ENCODE results near the gene MPP3. TPM values are rescaled to one million over a fixed set of nuclear protein-coding genes. Genes with fewer than 3 reads are reported as not detected.
A peak's percentile ranks its signal among the peaks of the same experiment; 100 is the strongest.

Gene MPP3
- total RNA-seq, 1 donor from 2014 or later: 10.2 TPM

GRCh38 chr17:43774304-43775250 lies 58.4 kb downstream of the MPP3 start:
- DNase-seq (ENCODE audit: low read depth, low spot score): no peak

DNA sequence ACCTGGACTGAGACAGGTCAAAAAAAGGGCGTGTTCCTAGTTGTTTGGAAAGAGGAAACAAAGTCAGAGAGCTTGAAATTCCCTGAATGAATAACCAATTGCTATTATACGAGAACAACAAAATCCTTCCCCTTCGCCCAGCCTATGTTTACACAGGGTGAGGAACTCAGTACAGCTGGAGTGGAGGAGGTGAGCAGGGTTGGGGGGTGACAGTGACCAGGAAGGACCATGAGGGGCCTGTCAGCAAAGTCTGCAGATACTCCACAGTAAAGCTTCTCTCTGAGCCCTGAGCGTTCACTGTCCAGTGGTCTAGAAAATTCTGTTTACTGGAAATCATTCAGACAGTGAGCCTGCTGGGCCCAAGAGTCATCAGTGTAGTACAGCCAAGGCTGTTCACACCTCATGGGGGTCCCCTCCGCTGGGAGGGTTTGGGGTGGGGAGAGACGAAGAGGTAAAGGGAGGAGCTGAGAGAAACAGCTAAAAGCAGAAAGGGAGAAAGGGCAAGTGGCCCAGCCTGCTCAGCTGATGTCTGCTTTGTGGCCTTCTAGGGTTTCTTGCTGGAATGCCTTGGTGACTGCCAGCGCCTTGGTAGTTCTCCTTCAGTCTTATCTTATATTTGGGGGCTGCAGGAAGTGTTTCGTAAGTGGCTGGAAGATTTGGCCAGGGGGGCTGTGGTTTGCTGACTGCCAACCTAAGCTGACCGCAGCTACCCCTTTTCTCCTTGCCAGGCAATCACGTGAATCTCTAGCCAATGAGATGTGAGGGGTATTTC lies 59.9 kb downstream of the MPP3 start:
- DNase-seq (ENCODE audit: low read depth, low spot score): no peak

- DNase-seq (ENCODE audit: low read depth, low spot score): no peak
Observed at GRCh38 chr17:43771463-43771862, 61.5 kb downstream of the MPP3 start.

DNA sequence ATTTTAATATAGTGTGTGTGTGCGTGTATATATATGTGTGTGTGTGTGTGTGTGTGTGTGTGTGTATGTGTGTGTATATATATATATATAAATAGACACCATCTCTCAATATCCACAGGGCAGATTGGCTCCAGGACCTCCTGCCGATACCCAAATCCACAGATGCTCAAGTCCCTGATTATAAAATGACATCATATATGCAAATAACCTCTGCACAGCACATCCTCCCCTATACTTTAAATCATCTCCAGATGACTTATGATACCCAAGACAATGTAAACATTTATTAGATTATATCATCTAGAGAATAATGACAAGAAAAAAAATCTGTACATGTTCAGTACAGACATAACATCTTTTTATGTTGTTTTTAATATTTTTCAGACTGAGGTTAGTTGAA lies 62.0 kb downstream of the MPP3 start:
- DNase-seq (ENCODE audit: low read depth, low spot score): no peak

- DNase-seq (ENCODE audit: low read depth, low spot score): no peak
Observed at GRCh38 chr17:43769859-43770258, 63.1 kb downstream of the MPP3 start.

GRCh38 chr17:43769426-43769825 lies 63.5 kb downstream of the MPP3 start:
- DNase-seq (ENCODE audit: low read depth, low spot score): no peak

DNA sequence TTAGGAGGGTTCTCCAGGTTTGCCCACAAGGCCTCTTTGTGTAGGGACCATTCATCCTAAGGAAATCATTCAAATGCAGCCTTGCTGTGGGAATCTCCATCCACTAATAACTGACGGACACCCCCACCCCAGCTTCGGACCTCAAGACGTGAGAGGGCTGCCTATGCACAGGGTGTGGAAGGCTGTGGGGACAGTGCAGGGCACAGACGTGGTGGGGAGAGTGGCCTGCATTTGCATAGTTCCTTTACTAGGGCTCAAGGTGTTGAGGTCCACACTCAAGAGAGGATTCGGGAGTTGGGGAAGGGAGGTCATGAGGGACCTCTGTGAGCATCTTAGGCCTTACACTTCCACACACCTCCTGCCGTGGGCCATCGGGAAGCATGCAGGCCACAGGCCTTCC lies 64.0 kb downstream of the MPP3 start:
- DNase-seq (ENCODE audit: low read depth, low spot score): no peak

- no peak for DNase-seq (ENCODE audit: low read depth, low spot score)
Observed at GRCh38 chr17:43768382-43768781, 64.6 kb downstream of the MPP3 start.

DNA sequence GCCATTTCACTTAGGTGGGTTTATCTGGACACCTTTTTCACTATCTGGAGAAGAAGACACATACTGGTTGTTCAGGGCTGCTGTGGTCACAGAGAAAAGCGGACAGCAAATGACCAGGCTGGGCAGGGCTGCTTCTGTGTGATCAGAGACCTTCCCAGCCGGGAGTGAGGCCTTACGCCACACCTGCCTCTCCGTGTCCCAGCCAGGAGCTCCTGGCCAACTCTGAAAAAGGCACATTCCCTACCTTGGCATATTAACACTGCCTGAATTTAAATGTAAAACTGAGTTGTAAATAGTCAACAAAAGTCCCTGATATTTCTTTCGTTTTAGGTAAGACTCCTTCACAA lies 65.3 kb downstream of the MPP3 start:
- DNase-seq (ENCODE audit: low read depth, low spot score): no peak

GRCh38 chr17:43767053-43767712 lies 65.8 kb downstream of the MPP3 start:
- DNase-seq (ENCODE audit: low read depth, low spot score): no peak

DNA sequence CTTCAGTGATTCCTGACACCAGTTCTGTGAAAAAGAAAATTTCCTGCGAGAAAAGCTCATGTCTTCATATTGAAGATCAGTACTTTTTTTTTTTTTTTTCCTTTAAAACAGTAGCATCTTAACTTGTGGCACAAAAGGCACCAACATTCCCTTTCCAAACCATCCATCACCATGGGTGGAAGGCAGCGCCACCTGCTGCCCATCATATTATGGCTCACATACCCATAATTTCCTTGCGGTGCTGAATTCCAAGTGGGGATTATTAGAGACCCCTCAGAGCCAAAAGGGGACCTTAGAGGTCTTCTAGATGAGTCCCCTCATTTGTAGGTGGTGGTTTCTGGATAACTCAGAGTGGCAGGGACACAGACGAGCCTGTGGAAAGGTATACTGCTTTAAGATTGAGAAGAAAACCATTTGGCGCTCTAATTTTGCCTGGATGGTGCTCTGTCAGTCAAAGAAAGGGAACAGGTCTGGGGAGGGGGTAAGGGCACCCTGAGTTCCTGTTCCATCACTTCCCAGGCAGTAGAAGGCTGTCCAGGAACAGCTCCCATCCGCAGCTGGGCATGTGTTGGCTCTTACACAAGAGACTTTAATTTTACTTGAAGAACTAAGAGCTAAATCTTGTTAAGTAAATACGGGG lies 66.4 kb downstream of the MPP3 start:
- no peak for DNase-seq (ENCODE audit: low read depth, low spot score)

- DNase-seq (ENCODE audit: low read depth, low spot score): peak; percentile 73
Observed at GRCh38 chr17:43760254-43760852, 72.6 kb downstream of the MPP3 start.

DNA sequence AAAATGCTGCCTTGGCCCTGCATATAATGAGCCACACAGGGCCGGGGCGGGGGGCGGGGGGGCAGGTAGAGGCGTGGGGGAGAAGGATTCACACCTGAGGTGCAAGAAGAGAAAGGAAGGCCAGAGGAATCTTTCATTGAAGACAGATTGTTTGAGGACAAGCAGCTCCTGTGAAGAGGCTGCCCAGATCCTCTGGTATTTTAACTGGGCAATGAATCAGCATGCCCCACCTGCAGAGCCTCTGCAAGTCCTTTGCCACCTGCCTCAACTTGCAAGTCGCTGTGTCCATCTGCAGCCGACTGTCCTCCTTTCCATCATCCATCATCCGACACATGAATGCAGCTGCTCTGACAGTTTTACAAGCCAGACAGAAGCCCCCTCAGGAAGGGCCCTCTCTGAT lies 73.1 kb downstream of the MPP3 start:
- DNase-seq (ENCODE audit: low read depth, low spot score): no peak

- DNase-seq (ENCODE audit: low read depth, low spot score): no peak
Observed at GRCh38 chr17:43758497-43759174, 74.3 kb downstream of the MPP3 start, which contains the start of gene SOST. Gene SOST (minus strand): TSS chr17:43758791. CDS start chr17:43758741, 50 bp downstream.

GRCh38 chr17:43758086-43758485 lies 74.9 kb downstream of the MPP3 start:
- DNase-seq (ENCODE audit: low read depth, low spot score): no peak

DNA sequence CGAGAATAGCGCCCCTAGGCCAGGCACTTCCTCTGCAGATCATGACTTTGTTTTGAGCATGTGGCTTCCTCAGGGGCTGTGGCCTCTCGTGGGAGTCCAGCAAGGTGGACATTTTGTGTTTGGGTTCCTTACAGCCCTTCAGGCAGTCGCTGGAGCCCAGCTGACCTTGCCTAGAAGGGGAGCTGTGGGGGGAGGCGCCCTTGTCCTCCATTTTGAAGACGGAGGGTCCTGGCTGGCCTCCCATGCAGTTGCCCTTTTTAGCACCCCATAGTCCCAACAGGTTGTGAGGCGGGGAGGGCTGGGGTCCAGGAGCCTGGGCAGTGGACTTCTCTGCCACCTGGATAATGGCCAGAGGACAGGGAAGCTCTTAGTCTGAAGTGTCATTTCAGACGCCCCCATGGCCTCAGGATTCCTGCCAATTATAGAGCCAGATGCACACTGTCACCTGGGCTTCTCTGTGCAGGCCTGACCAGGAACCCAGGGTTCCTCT lies 75.7 kb downstream of the MPP3 start:
- DNase-seq (ENCODE audit: low read depth, low spot score): no peak

DNA sequence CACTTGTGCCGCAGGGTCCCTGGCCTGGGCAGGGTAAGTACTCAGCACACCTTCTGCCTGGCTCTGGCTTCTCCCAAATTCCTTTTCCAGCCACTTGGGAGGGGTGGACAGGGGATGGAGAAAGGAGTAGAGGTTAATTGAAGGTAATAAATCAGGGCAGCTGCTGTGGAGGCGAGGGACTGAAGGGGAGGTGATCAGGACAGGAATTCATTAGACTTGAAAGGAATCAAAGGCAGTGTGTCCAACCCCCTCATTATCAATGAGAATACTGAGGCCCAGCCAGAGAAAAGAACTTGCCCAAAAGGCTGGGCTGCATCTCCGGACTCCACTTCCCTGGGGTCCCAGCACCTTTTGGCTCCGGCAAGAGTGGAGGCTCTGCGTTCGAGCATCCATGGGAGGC lies 76.7 kb downstream of the MPP3 start:
- DNase-seq (ENCODE audit: low read depth, low spot score): no peak

DNA sequence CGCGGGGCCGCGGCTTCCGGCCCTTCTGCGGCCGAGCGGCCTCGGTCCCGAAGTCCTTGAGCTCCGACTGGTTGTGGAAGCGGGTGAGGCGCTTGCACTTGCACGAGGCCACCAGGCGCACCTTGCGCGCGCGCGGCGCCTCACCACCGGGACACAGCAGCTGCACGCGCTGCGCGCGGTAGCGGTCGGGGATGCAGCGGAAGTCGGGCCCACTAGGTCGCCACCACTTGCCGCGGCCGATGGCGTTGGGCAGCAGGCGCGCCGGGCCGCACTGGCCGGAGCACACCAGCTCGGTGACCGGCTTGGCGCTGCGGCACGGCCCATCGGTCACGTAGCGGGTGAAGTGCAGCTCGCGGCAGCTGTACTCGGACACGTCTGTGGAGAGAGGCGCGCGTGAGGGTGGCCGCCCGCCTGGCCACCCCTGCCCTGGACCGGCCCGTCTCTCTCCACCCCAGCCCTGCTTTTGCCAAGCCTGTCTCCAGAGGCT lies 77.5 kb downstream of the MPP3 start:
- DNase-seq (ENCODE audit: low read depth, low spot score): no peak

GRCh38 chr17:43754947-43755346 lies 78.0 kb downstream of the MPP3 start:
- no peak for DNase-seq (ENCODE audit: low read depth, low spot score)

- DNase-seq (ENCODE audit: low read depth, low spot score): no peak
Observed at GRCh38 chr17:43753493-43754129, 79.3 kb downstream of the MPP3 start.

Data from pulmonary artery endothelial cell (primary cell).